GM21825 (cell line): Measurements from ENCODE around the gene ZNF793.

Experiments used
- ATAC-seq: cut with Tn5 transposase; IDR thresholded peaks from one replicate; pipeline ENCODE4 v1.9.1; 2021; ENCODE audit warnings: mild to moderate bottlenecking, moderate library complexity; ENCODE audit not compliant: unreplicated experiment

The ZNF793 gene

GRCh38 chr19:37506387-37507166, at the start of gene ZNF793:
TSS of gene ZNF793 (plus strand) at chr19:37506939. CDS start at chr19:37523440, 16,501 bp downstream.
- peak; percentile 77 for ATAC-seq

- no peak for ATAC-seq
Measured at GRCh38 chr19:37466277-37466797, 40.4 kb upstream of the ZNF793 start.

- peak; percentile 58 for ATAC-seq
Measured at GRCh38 chr19:37466798-37467607, 39.7 kb upstream of the ZNF793 start, which contains the start of gene ZNF569. TSS of gene ZNF569 (minus strand) at chr19:37467444. CDS start at chr19:37444921, 22,523 bp downstream.

- ATAC-seq: no peak
Measured at GRCh38 chr19:37467608-37468090, 39.1 kb upstream of the ZNF793 start.

GRCh38 chr19:37468961-37469777, 37.6 kb upstream of the ZNF793 start, which contains the start of gene ZNF570:
TSS of gene ZNF570 (plus strand) at chr19:37469356. CDS start at chr19:37470355, 999 bp downstream.
- ATAC-seq: peak; percentile 52

GRCh38 chr19:37470216-37470615, 36.5 kb upstream of the ZNF793 start:
- ATAC-seq: no peak

- ATAC-seq: no peak
Measured at GRCh38 chr19:37472165-37472564, 34.6 kb upstream of the ZNF793 start.

- ATAC-seq: no peak
Measured at GRCh38 chr19:37484406-37485168, 22.2 kb upstream of the ZNF793 start.

GRCh38 chr19:37492213-37492612, 14.5 kb upstream of the ZNF793 start:
- no peak for ATAC-seq

- peak; percentile 24 for ATAC-seq
Measured at GRCh38 chr19:37505958-37506386, 767 bp upstream of the ZNF793 start.

- ATAC-seq: no peak
Measured at GRCh38 chr19:37507167-37507464, 377 bp downstream of the ZNF793 start.

GRCh38 chr19:37511186-37511585, 4.4 kb downstream of the ZNF793 start:
- no peak for ATAC-seq

- no peak for ATAC-seq
Measured at GRCh38 chr19:37511821-37512220, 5.1 kb downstream of the ZNF793 start.

- no peak for ATAC-seq
Measured at GRCh38 chr19:37513397-37513796, 6.7 kb downstream of the ZNF793 start.

GRCh38 chr19:37519890-37520289, 13.2 kb downstream of the ZNF793 start:
- no peak for ATAC-seq

GRCh38 chr19:37537391-37537947, 30.7 kb downstream of the ZNF793 start:
- ATAC-seq: no peak

- ATAC-seq: no peak
Measured at GRCh38 chr19:37551129-37551993, 44.6 kb downstream of the ZNF793 start.

- ATAC-seq: no peak
Measured at GRCh38 chr19:37563518-37563917, 56.8 kb downstream of the ZNF793 start.
